SIG-M5 treated with dmso at 0.1 percent for 504 hours (cell line): Measurements from ENCODE around the gene TWSG1.

ENCODE experiments used
- DNase-seq: peaks from one replicate; lab custom pipeline; 2025; ENCODE audit not compliant: unreplicated experiment; lab: John Stamatoyannopoulos, UW

Gene TWSG1

DNA sequence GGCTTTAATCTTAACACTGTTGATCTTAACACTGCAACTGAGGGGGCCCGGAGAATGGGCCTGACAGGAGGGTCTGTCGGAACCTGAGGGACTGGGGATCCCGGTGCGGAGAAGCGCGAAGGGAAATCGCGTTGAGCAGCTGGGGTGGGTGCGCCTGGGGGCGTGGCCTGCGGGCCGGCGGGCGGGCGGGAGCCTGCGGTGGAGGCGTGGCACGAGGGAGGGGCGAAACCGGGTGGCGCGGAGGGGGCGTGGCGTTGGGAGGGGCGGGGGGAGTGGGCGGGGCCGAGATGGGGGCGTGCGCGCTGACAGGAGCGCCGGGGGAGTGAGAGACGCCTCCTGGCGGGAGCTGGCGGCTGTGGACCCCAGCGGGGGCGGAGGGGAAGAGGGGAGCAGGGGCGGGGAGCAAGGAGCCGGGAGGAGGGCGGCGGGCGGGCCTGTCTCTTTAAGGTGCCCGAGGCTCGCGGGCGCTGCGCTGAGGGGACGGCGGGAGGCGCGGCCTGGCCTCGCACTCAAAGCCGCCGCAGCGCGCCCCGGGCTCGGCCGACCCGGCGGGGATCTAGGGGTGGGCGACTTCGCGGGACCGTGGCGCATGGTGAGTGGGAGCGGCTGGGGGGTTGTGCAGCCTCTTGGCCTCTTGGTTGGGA is at the start of gene TWSG1:
TWSG1 (plus strand) TSS at position 445 of the 644 bp plus-strand sequence. CDS start 2,457 bp downstream, outside the sequence.
- DNase-seq = peak; percentile 89

DNA sequence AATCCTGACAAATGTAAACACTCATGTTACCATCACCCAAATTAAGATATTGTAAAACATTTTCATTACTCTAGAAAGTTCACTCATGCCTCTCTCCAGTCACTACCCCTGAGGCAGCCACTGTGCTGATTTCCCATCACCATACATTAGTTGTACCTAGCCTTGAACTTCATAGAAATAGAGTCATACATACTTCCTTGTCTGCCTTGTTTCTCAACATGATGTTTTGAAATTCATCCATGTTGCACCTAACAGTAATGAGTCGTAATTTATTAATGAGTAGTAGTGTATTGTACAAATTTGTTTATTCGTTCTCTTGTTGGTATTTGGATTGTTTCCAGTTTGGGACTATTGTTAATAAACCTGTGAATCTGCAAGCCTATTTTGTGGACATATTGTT is 49.0 kb upstream of the TWSG1 start:
- no peak for DNase-seq

DNA sequence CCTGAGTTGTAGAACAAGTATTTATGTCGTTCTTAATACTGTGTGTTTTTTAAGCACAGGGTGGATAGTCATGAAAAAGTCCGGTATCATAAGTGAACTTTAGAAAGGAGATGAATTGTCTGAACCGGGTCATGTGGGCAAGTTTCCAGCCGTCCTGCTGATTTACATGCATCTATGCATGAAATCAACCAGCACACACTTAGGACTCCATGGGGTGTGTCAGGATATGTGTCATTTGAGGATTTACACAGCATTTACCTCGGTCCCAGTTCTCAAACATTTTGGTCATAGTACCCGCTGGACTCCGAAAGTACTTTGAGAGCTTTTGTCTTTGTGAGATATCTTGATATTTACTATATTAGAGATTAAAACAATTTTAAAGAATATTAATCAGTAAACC is 47.5 kb upstream of the TWSG1 start:
- DNase-seq = no peak

DNA sequence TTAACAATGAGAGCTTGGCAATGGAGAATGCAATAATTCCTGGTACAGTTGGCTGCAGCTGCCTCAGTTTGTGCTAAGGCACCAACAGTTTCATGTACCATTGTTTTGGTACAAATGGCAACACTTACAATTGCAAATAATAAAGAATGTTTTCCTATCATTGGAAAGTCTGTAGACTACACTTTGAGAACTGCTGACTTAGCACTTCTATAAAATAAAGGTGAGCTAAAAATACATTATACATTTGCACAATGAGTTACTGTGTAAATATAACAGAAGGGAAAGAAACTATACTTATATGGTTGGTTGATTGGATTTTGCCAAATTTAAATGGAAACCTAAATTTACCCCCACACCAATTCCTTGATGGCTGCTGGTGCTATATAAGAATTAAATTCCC is 44.9 kb upstream of the TWSG1 start:
- no peak for DNase-seq

DNA sequence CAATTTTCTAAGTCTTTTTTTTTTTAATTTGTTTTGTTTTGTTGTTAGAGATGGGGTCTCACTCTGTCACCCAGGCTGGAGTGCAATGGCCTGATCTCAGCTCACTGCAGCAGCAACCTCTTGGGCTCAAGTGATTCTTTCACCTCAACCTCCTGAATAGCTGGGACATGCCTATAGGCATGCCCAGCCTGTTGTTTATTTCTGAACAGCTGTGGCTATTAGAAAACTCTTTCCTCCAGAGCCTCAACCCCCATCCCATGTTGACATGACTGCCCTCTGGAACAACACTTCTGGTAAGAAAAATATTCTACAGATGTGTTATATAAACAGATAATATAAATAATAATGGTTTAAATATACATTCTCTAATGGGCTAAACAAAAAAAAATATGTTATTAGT is 44.4 kb upstream of the TWSG1 start:
- no peak for DNase-seq

DNA sequence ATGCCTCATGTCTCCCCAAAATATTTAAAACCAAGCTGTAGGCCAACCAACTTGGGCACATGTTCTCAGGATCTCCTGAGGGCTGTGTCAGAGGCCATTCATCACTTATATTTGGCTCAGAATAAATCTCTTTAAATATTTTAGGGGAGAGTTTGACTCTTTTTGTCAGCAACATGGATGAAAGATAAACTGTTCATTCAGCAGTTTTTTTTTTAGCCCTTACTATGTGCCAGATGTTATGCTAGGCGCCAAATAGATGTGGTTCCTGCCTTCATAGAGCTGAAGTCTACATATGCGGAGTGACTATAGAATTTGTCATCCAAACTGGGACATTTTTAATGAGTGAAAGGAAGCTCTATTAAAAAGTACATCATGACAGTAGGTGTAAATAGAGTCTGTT is 42.5 kb upstream of the TWSG1 start:
- DNase-seq = no peak

DNA sequence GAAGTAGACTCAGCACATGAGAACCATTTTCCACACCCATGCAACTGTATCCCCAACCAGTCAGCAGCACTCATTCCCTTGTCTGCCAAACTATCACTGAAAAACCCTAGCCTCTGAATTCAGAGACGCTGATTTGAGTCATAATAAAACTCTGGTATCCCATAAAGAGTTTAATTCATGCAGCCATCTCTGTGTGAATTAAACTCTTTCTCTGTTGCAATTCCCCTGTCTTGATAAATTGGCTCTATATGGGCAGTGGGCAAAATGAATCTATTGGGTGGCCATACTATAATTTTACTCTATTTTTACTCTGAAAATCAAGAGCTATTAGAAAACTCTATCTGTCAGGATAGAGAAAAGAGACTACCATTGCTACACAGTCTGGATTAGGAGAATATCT is 40.6 kb upstream of the TWSG1 start:
- DNase-seq = no peak

DNA sequence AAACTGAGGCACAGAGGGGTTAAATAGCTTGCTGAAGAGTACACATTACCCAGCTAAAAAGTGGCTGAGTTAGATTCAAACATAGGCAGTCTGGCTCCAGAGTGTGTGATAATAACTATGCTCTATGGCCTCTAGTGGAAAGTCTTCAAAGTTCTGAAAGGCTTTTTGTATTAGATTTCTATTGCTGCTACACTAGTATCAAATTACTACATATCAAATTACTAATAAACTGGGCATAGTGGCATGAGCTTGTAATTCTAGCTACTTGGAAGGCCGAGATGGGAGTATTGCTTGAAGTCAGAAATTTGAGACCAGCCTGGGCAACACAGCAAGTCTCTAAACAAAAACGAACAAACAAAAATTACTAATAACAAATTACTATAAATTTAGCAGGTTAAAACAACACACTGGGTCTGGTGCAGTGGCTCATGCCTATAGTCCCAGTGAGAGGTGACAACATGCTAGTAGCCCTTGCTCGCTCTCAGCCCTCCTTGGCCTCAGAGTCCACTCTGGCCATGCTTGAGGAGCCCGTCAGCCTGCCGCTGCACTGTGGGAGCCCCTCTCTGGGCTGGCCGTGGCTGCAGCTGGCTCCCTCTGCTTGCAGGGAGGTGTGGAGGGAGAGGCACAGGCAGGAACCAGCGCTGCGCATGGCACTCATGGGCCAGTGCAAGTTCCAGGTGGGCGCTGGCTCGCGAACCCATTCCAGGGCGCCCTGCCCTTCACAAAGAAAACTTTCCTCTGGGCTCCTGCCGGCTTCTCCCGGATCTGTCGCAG is 38.2 kb upstream of the TWSG1 start:
- no peak for DNase-seq

DNA sequence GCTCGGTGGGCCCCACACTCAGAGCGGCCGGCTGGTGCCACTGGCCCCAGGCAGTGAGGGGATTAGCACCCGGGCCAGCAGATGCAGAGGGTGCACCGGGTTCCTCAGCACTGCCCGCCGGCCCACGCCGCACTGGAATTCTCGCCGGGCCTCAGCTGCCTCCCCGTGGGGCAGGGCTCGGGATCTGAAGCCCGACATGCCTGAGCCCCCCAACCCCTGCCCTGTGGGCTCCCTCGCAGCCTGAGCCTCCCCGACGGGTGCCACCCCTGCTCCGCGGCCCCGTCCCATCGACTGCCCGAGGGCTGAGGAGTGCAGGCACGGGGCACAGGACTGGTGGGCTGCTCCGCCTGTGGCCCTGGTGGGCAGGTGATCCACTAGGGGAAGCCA is 37.6 kb upstream of the TWSG1 start:
- no peak for DNase-seq

DNA sequence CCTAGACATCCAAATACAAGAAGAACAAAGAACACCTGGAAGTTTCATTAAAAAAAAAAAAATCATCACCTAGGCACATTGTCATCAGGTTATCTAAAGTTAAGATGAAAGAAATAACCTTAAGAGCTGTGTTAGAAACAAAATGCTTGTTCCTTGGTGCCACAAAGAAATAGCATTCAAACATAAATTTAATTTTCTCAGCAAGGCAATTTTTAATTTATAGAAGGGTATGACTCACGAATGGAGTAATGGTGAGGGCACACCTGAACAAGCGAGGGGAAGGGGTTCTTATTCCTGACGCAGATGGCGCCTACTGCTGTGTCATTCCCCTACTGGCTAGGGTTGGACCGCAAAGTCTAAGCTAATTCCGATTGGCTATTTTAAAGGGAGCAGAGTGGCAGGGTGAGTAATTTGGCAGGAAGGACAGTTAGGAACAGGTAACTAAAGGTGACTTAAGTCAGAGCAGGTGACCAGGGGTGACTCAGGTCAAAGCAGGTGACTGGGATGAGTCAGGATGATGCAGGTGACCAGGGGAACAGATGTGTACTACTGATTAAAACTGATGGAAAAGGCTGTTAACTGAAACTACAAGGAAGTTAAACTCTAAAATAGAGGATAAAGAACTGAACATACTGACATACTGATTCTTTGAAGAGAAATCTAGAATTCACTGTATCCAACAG is 30.0 kb upstream of the TWSG1 start:
- no peak for DNase-seq

DNA sequence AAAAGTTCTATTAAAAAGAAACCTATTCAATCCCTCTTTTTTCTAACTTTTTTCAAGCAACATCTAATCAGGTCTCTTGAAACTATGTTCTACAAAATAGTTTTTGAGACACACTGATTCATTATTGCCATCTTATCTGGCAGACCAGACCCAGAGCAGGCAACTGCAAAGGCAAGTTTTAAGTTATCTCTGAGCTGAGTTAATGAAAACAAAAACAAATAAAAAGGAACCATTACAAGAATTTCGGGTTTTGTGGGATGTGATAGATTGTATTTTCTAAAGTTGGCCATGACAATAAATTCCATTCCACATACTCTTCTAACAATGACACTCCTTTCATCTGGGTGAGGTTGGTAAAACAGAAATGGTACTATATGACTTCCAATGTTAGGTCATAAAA is 15.2 kb upstream of the TWSG1 start:
- no peak for DNase-seq

DNA sequence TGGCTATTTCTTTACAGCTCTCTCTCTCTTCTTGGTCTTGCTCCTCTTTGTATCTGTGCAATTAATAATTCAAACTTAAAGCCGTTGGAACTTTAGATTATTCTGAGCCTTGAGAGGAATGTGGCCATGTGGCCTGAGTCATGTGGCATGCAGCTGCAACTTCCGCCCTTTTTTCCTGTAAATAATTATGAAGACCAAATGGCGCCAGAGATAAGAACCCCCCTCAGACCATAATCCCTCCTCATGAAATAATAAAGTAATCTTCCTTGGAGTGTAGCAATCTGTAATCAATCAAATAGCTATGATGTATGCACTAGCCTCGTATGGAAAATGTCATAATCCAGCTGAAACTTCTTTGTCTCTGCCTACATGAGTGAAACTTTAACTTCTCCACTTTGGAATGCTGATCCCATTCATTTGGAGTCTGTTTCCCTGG is 13.5 kb upstream of the TWSG1 start:
- no peak for DNase-seq

DNA sequence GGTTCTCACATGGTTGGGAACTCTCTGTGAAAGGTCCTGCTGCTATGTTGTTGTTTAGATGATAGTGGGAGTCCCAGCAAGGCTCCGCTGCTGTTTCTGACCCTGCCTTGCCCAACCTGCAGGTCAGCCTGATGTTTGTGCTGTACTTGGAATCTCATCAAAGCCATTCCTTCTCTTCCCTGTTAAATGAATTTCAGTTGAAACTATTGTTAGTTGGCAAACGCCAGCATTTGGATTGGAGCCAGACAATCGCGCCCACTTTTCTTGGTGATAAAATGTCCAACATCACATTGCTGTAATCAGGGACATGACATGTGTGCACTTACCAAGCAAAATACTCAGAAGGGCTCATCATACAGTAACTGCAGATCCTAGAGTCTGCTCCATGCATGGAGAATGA is 12.8 kb upstream of the TWSG1 start:
- DNase-seq = no peak

DNA sequence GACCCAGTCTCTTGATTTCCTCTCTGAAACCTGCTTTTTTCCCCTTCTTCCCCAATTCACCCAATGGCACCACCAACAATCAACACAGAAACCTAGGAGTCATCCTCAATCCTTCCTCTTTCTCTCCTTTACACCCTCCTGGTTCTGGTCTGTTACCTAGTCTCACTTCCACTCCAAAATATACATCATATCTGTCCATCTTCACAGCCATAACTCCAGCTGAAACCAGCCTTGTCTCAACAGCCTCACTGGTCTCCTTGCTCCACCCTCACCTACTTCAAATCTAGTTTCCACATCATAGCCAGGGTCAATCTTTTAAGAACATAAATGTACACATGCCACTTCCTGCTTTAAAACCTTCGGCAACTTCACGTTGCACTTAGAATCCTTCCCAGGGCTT is 11.8 kb upstream of the TWSG1 start:
- DNase-seq = peak; percentile 49

DNA sequence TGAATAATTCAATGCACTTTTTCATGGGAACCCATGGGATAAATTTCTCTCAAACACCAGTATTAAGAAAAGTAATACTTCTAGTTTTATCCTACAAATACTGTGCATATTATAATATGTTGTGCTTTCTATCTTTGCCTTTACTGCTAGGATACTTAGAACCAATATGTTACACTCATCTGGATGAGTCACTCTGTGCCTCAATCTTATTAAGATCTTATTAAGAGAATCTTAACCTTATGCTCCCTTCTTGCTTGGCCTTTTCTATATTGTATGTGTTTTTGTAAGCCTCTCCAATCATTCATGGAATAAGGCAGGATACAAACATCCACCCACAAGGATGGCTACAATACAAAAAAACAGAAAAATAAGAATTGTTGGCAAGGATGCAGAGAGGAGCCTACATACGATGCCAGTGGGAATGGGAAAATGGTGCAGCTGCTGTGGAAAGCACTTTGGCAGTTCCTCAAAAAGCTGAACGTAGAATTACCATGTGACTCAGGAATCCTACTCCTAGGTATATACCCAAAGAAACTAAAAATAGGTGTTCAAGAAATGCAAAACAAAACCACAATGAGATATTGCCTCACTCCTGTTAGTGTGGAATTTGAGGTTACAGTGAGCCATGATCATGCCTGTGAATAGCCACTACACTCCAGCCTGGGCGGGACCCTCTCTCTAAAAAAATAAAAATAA is 10.7 kb upstream of the TWSG1 start:
- peak; percentile 34 for DNase-seq

DNA sequence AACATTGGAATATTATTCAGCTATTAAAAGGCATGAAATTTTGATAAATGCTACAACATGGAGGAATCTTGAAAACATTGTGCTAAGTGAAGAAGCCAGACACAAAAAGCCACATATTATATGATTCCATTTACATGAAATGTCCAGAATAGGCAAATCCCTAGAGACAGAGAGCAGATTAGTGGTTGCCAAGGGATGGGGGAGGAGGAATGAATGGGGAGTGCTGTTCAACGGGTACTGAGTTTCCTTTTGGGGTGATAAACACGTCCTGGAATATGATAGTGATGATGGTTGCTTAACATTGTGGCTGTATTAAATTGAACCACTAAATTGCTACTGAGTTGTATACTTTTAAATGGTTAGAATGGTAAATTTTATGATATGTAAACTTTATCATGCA is 8.9 kb upstream of the TWSG1 start:
- DNase-seq = no peak

DNA sequence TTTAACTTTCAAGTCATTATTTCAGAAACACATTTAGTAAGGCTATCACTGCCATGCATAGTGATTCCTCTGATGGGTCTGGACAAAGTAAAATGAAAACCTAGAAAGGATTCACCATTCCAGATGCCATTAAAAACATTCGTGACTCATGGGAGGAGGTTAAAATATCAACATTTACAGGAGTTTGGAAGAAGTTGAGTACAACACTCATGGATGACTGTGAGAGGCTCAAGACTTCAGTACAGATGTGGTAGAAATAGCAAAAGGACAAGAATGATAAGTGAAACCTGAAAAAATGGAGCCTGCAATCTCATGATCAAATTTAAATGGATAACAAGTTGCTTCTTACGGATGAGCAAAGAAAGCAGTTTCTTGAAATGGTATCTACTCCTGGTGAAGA is 5.8 kb upstream of the TWSG1 start:
- DNase-seq = no peak

DNA sequence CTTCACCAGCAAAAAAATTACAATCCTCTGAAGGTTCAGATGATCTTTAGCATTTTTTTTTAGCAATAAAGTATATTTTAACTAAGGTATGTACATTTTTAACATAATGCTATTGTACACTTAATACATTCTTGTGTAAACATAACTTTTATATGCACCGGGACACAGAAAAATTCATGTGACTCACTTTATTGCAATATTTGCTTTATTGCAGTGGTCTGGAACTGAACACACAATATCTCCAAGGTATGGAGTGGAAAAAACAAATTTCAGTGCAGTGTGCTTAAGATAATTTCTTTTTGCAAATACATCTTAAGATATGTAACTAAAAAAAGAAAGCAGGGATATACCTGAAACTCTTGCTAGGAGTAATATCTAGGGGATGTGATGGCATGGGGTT is 5.1 kb upstream of the TWSG1 start:
- DNase-seq = no peak

DNA sequence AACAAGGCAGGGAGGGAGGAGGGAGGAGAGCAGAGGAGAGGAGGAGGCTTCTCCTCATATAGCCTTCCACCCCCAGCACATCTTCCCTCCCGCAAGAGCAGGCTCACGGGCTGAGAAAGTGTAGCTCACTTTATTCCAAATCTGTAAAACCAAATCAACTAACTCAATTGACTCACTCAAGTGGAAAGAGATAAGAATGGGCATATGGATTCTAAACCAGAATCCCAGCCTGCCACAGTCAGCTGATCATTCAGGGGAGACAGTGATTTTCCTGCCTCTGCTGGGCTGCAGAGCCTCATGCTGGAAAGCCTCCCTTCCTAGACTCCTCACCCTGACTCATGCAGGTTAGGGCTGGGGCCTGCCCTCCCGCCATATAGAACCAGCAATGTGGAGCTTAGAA is 4.2 kb upstream of the TWSG1 start:
- no peak for DNase-seq

DNA sequence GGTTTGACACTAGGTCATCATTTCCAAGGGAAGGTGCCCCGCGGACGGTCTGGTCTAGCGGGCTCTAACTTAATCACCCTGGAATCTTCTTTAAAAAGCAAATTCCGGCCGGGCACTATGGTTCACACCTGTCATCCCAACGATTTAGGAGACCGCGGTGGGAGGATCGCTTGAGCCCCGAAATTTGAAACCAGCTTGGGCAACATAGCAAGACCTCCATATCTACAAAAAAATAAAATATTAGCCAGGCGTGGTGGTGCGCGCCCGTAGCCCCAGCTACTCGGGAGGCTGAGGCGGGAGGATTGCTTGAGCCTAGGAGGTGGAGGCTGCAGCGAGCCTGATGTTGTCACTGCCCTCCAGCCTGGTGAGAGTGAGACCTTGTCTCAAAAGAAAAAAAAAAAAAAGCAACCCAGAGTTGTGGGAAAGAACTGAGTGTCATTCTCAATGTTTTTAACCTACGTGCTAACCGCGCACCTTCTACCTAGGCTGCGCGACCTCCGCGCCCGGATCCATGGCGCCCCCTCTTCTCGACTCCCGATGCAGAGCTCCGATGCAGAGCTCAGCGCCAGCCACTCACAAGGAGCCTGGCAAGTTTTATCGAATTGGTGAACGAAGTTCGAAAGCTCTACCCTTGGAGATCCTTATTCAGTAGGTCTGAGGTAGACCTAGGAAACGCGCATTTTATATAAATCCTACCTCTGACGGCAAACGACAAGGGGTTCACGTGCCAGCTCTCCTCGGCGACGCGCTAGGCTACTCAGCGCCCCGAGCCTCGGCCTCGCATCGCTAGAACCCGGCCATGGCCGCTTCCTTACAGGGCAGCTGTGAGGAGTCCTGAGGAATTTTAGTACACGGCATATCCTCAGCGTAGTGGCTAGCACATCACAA is 888 bp upstream of the TWSG1 start:
- peak; percentile 77 for DNase-seq
